SK-N-SH (cell line): ENCODE measurements around the gene LILRB5.
"Not testable (repeated sequence)": the region's sequence is repeated elsewhere in the genome, so short reads cannot be mapped to it uniquely, and the experiment has no call there.

Source experiments
- POLR2AphosphoS5 ChIP-seq: IDR thresholded peaks from 2 replicates; pipeline ENCODE4 v1.6.1; 2012; ENCODE audit warnings: low read depth, low read length
- YY1 ChIP-seq: IDR thresholded peaks from 2 replicates; pipeline ENCODE4 v1.4.0; 2012; ENCODE audit warnings: low read depth, mild to moderate bottlenecking
- TF ChIP-seq, protein P1 (sequence below): fragments of 200-600 bp; sonication (generic); IDR thresholded peaks from 2 replicates; pipeline ENCODE4 v1.6.1; 2017; ENCODE audit warnings: antibody characterized with exemption, mild to moderate bottlenecking, moderate library complexity

DNA sequence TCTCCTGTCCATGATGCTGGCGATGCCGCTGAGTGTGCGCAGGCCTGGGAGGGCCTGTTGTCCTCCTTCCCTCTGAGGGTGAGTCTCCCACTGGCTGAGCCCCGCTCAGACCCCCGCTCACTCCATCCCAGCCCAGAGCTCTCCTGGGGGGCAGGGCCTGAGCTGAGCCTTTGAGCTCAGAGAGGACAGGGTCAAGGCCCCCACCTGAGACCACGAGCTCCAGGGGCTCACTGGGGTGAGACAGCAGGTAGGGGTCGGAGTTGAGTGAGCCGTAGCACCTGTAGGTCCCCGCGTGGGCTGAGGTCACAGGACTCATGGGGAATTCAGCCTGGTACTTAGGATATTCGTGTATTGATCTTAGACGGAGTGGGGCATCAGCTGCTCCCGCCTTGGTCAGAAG is 21.0 kb upstream of the LILRB5 start:
- TF ChIP-seq, protein P1, sequence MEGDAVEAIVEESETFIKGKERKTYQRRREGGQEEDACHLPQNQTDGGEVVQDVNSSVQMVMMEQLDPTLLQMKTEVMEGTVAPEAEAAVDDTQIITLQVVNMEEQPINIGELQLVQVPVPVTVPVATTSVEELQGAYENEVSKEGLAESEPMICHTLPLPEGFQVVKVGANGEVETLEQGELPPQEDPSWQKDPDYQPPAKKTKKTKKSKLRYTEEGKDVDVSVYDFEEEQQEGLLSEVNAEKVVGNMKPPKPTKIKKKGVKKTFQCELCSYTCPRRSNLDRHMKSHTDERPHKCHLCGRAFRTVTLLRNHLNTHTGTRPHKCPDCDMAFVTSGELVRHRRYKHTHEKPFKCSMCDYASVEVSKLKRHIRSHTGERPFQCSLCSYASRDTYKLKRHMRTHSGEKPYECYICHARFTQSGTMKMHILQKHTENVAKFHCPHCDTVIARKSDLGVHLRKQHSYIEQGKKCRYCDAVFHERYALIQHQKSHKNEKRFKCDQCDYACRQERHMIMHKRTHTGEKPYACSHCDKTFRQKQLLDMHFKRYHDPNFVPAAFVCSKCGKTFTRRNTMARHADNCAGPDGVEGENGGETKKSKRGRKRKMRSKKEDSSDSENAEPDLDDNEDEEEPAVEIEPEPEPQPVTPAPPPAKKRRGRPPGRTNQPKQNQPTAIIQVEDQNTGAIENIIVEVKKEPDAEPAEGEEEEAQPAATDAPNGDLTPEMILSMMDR = not testable (repeated sequence)
- TF ChIP-seq POLR2AphosphoS5, YY1: not testable (repeated sequence)
